ENCODE data around the gene KRT26. TPM values are rescaled to one million over a fixed set of nuclear protein-coding genes. Genes with fewer than 3 reads are reported as not detected.

Gene KRT26
- polyA plus RNA-seq, 3 donors, result not detected

- WGBS, 3 donors, result 64 to 82% (median 79%) methylated on average over 3 of the region's 3 CpGs
- H3K27ac ChIP-seq (ENCODE audit: low read depth, low read length), result no peak within 1 kb of the TSS
These were observed 27.9 kb upstream of the KRT26 start, which contains the start of gene KRT28 for GRCh38 chr17:40799859-40800258. KRT28 (minus strand) TSS chr17:40799959; CDS start chr17:40799893, 66 bp downstream.

- H3K27ac ChIP-seq (ENCODE audit: low read depth, low read length), result no peak overlapping the region
- WGBS, 3 donors, result 71 to 83% (median 82%) methylated on average over 27 of the region's 27 CpGs
These were observed 24.8 kb upstream of the KRT26 start for GRCh38 chr17:40796846-40797245.

- WGBS, 3 donors, result 66 to 83% (median 81%) methylated on average over 10 of the region's 10 CpGs
- H3K27ac ChIP-seq (ENCODE audit: low read depth, low read length), result no peak overlapping the region
These were observed 23.1 kb upstream of the KRT26 start for GRCh38 chr17:40795019-40795667.

- 76 to 84% (median 78%) methylated on average over 2 of the region's 2 CpGs for WGBS, 3 donors
These were observed 22.5 kb upstream of the KRT26 start for GRCh38 chr17:40794466-40794865.

GRCh38 chr17:40793832-40794231 lies 21.8 kb upstream of the KRT26 start:
- no peak overlapping the region for H3K27ac ChIP-seq (ENCODE audit: low read depth, low read length)
- 57 to 71% (median 68%) methylated on average over 10 of the region's 10 CpGs for WGBS, 3 donors

More at GRCh38 chr17:40794466-40794865, 22.5 kb upstream of the KRT26 start:
- no peak overlapping the region for H3K27ac ChIP-seq (ENCODE audit: low read depth, low read length)

- no peak overlapping the region for H3K27ac ChIP-seq (ENCODE audit: low read depth, low read length)
- WGBS, 3 donors, result 28 to 36% (median 31%) methylated on average over 6 of the region's 6 CpGs
These were observed 19.9 kb upstream of the KRT26 start for GRCh38 chr17:40791787-40792436.

- 65 to 94% (median 72%) methylated on average over 1 of the region's 1 CpG for WGBS, 3 donors
- no peak overlapping the region for H3K27ac ChIP-seq (ENCODE audit: low read depth, low read length)
These were observed 19.1 kb upstream of the KRT26 start for GRCh38 chr17:40791111-40791510.

GRCh38 chr17:40782450-40782849 lies 10.4 kb upstream of the KRT26 start, which contains the start of gene KRT27:
KRT27 (minus strand) TSS chr17:40782550; CDS start chr17:40782493, 57 bp downstream.
- H3K27ac ChIP-seq (ENCODE audit: low read depth, low read length), result no peak within 1 kb of the TSS
- WGBS, 3 donors, result 92 to 100% (median 96%) methylated on average over 4 of the region's 4 CpGs

GRCh38 chr17:40779181-40779909 lies 7.3 kb upstream of the KRT26 start:
- H3K27ac ChIP-seq (ENCODE audit: low read depth, low read length), result no peak overlapping the region
- 22 to 47% (median 34%) methylated on average over 37 of the region's 37 CpGs for WGBS, 3 donors

GRCh38 chr17:40778461-40778860 lies 6.5 kb upstream of the KRT26 start:
- WGBS, 3 donors, result 64 to 71% (median 65%) methylated on average over 5 of the region's 5 CpGs
- H3K27ac ChIP-seq (ENCODE audit: low read depth, low read length), result no peak overlapping the region

- no peak overlapping the region for H3K27ac ChIP-seq (ENCODE audit: low read depth, low read length)
- WGBS, 3 donors, result 76 to 91% (median 90%) methylated on average over 3 of the region's 3 CpGs
These were observed 6.0 kb upstream of the KRT26 start for GRCh38 chr17:40777971-40778370.

- 71 to 76% (median 72%) methylated on average over 7 of the region's 7 CpGs for WGBS, 3 donors
- H3K27ac ChIP-seq (ENCODE audit: low read depth, low read length), result no peak overlapping the region
These were observed 5.5 kb upstream of the KRT26 start for GRCh38 chr17:40777459-40777858.

GRCh38 chr17:40775945-40776344 lies 3.9 kb upstream of the KRT26 start:
- no peak overlapping the region for H3K27ac ChIP-seq (ENCODE audit: low read depth, low read length)
- 41 to 69% (median 55%) methylated on average over 4 of the region's 4 CpGs for WGBS, 3 donors

- no peak overlapping the region for H3K27ac ChIP-seq (ENCODE audit: low read depth, low read length)
- 72 to 80% (median 80%) methylated on average over 2 of the region's 2 CpGs for WGBS, 3 donors
These were observed 6.3 kb downstream of the KRT26 start for GRCh38 chr17:40765657-40766056.

GRCh38 chr17:40763752-40764151 lies 8.2 kb downstream of the KRT26 start:
- H3K27ac ChIP-seq (ENCODE audit: low read depth, low read length), result no peak overlapping the region
- WGBS, 3 donors, result 75 to 83% (median 76%) methylated on average over 1 of the region's 1 CpG

GRCh38 chr17:40760105-40761016 lies 11.6 kb downstream of the KRT26 start:
- 15 to 27% (median 18%) methylated on average over 1 of the region's 1 CpG for WGBS, 3 donors
- H3K27ac ChIP-seq (ENCODE audit: low read depth, low read length), result no peak overlapping the region

- 74 to 80% (median 77%) methylated on average over 4 of the region's 4 CpGs for WGBS, 3 donors
- H3K27ac ChIP-seq (ENCODE audit: low read depth, low read length), result no peak within 1 kb of the TSS
These were observed 16.8 kb downstream of the KRT26 start, which contains the start of gene KRT25 for GRCh38 chr17:40755231-40755630. KRT25 (minus strand) TSS chr17:40755331; CDS start chr17:40755271, 60 bp downstream.

GRCh38 chr17:40753804-40754203 lies 18.2 kb downstream of the KRT26 start:
- WGBS, 3 donors, result 74 to 95% (median 93%) methylated on average over 3 of the region's 3 CpGs
- no peak overlapping the region for H3K27ac ChIP-seq (ENCODE audit: low read depth, low read length)

Measured in adipose tissue (tissue), 3 donors.